Stomach (tissue), 4 donors: ENCODE measurements around the gene PMEPA1.

ENCODE experiments used
- EP300 ChIP-seq: sonication (generic); formaldehyde crosslinking; IDR thresholded peaks from one replicate; pipeline ENCODE4 v1.6.1; 2017; ENCODE audit warnings: antibody characterized with exemption
- POLR2A ChIP-seq, 4 donors: fragments of 450-650 bp; IDR thresholded peaks; one replicate each; pipeline ENCODE4 v1.6.1; 2016; ENCODE audit warnings: antibody characterized with exemption in 4 of 4, control low read depth in 2 of 4, mild to moderate bottlenecking in 1 of 4, moderate library complexity in 1 of 4
- TF ChIP-seq, protein P1 (sequence below), 7 experiments: fragments of 450-650 bp in 4 of 7; fragments of 200-600 bp in 3 of 7; sonication (generic) in 3 of 7; IDR thresholded peaks; one replicate each; pipeline ENCODE4 v1.5.1; 2016 to 2019; ENCODE audit warnings: antibody characterized with exemption in 7 of 7, control low read depth in 2 of 7, mild to moderate bottlenecking in 1 of 7

GRCh38 chr20:57749131-57749690, 39.4 kb upstream of the PMEPA1 start:
- TF ChIP-seq, protein P1, sequence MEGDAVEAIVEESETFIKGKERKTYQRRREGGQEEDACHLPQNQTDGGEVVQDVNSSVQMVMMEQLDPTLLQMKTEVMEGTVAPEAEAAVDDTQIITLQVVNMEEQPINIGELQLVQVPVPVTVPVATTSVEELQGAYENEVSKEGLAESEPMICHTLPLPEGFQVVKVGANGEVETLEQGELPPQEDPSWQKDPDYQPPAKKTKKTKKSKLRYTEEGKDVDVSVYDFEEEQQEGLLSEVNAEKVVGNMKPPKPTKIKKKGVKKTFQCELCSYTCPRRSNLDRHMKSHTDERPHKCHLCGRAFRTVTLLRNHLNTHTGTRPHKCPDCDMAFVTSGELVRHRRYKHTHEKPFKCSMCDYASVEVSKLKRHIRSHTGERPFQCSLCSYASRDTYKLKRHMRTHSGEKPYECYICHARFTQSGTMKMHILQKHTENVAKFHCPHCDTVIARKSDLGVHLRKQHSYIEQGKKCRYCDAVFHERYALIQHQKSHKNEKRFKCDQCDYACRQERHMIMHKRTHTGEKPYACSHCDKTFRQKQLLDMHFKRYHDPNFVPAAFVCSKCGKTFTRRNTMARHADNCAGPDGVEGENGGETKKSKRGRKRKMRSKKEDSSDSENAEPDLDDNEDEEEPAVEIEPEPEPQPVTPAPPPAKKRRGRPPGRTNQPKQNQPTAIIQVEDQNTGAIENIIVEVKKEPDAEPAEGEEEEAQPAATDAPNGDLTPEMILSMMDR (IDR thresholded peaks at IDR 0.05), result no peak
- TF ChIP-seq POLR2A (IDR thresholded peaks at IDR 0.05) (no peak), EP300 (no peak)
